Measurements from ENCODE around the gene FSTL5.

Gene FSTL5

DNA sequence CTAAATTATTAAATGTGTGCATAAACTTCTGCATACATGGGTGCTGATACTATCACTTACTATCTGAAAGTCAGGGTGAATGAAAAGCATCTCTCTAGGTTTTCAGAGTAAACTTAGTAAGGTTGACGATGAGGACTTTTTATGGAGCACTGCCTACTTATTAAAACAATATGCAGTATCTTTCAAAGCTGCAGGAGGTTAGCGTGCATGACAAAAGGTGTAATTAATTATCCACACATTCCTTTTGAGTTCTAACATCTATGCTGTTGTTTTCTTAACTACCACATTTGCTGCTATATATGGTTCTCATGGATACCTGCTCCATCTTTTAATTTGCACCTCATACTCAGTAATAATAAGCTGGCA, 256.2 kb downstream of the FSTL5 start:
- TF ChIP-seq TEAD4 (IDR thresholded peaks at IDR 0.05) (no peak), TCF12 (IDR thresholded peaks at IDR 0.05; ENCODE audit: low read depth) (no peak), RAD21 (IDR thresholded peaks at IDR 0.05; ENCODE audit: low read depth) (no peak), NFIC (IDR thresholded peaks at IDR 0.05) (no peak), TAF1 (IDR thresholded peaks at IDR 0.05; ENCODE audit: low read depth) (no peak), EP300 (IDR thresholded peaks at IDR 0.05; ENCODE audit: borderline replicate concordance) (no peak), YY1 (IDR thresholded peaks at IDR 0.05; ENCODE audit: low read depth) (no peak), CEBPB (IDR thresholded peaks at IDR 0.05) (no peak), CREB1 (IDR thresholded peaks at IDR 0.05; ENCODE audit: low read depth) (no peak)
- TF ChIP-seq, protein P1, sequence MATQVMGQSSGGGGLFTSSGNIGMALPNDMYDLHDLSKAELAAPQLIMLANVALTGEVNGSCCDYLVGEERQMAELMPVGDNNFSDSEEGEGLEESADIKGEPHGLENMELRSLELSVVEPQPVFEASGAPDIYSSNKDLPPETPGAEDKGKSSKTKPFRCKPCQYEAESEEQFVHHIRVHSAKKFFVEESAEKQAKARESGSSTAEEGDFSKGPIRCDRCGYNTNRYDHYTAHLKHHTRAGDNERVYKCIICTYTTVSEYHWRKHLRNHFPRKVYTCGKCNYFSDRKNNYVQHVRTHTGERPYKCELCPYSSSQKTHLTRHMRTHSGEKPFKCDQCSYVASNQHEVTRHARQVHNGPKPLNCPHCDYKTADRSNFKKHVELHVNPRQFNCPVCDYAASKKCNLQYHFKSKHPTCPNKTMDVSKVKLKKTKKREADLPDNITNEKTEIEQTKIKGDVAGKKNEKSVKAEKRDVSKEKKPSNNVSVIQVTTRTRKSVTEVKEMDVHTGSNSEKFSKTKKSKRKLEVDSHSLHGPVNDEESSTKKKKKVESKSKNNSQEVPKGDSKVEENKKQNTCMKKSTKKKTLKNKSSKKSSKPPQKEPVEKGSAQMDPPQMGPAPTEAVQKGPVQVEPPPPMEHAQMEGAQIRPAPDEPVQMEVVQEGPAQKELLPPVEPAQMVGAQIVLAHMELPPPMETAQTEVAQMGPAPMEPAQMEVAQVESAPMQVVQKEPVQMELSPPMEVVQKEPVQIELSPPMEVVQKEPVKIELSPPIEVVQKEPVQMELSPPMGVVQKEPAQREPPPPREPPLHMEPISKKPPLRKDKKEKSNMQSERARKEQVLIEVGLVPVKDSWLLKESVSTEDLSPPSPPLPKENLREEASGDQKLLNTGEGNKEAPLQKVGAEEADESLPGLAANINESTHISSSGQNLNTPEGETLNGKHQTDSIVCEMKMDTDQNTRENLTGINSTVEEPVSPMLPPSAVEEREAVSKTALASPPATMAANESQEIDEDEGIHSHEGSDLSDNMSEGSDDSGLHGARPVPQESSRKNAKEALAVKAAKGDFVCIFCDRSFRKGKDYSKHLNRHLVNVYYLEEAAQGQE (IDR thresholded peaks at IDR 0.05; ENCODE audit: low read depth) = no peak
- TF ChIP-seq, protein P2, sequence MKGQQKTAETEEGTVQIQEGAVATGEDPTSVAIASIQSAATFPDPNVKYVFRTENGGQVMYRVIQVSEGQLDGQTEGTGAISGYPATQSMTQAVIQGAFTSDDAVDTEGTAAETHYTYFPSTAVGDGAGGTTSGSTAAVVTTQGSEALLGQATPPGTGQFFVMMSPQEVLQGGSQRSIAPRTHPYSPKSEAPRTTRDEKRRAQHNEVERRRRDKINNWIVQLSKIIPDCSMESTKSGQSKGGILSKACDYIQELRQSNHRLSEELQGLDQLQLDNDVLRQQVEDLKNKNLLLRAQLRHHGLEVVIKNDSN (IDR thresholded peaks at IDR 0.05) = no peak
- TF ChIP-seq, protein P3, sequence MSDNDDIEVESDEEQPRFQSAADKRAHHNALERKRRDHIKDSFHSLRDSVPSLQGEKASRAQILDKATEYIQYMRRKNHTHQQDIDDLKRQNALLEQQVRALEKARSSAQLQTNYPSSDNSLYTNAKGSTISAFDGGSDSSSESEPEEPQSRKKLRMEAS (IDR thresholded peaks at IDR 0.05) = no peak

DNA sequence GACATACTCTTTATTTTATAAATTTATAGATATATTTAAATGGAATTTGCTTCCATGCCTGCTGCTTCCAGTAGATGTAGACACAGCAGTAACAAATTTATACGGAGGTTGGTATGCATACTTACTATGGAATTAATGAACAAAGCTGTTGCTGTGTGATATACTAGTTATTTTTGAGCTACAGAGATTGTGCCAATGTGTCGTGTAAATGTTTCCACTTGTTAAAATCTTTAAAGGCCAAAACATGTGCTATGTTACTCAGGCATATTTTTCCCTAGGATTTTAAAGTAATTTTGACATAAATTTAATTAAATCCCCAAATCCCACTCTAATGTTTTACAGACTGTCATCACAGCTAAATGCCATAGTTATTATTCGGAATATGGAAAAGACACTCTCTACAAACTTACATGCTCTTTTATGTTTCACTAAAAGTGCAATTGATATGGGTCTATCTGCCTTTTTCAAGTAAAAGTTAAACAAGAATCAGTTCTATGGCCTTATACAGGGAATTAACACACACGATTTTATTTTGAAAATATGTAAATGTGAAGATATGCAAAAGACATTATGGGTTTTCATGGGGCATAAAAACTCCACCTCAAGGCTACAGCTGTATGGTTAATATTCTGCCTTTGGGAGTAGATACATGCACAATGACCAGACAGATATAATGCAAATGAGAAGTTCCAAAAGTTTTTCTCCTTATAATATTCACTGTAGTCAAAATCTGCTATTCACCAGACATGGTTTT, 256.8 kb downstream of the FSTL5 start:
- TF ChIP-seq, protein P1 (IDR thresholded peaks at IDR 0.05; ENCODE audit: low read depth) = no peak
- TF ChIP-seq EP300 (IDR thresholded peaks at IDR 0.05; ENCODE audit: borderline replicate concordance) (no peak), TCF12 (IDR thresholded peaks at IDR 0.05; ENCODE audit: low read depth) (no peak), CREB1 (IDR thresholded peaks at IDR 0.05; ENCODE audit: low read depth) (no peak), RAD21 (IDR thresholded peaks at IDR 0.05; ENCODE audit: low read depth) (no peak), NFIC (IDR thresholded peaks at IDR 0.05) (no peak), FOXM1 (IDR thresholded peaks at IDR 0.05; ENCODE audit: borderline replicate concordance, low read depth) (no peak), TAF1 (IDR thresholded peaks at IDR 0.05; ENCODE audit: low read depth) (no peak)
- TF ChIP-seq, protein P3 (IDR thresholded peaks at IDR 0.05) = no peak
- TF ChIP-seq, protein P2 (IDR thresholded peaks at IDR 0.05) = no peak

DNA sequence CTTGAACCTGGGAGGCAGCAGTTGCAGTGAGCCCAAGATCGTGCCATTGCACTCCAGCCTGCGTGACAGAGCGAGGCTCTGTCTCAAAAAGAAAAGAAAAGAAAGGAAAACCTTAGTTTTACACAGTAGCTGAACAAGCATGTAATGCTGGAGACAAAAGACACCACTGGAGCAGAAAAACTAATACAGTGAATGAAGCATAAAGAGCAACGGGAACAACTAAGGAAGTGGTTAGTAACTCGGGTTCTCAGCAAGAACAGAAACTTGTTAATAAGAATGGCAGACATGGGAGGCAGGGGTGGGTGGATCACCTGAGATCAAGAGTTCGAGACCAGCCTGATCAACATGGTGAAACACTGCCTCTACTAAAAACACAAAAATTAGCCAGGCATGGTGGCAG, 263.7 kb downstream of the FSTL5 start:
- no peak for TF ChIP-seq EP300 (IDR thresholded peaks at IDR 0.05; ENCODE audit: borderline replicate concordance)
- no peak for TF ChIP-seq TCF12 (IDR thresholded peaks at IDR 0.05; ENCODE audit: low read depth)
- TF ChIP-seq, protein P2 (IDR thresholded peaks at IDR 0.05) = no peak
- TF ChIP-seq ZBTB7A (IDR thresholded peaks at IDR 0.05; ENCODE audit: low read depth) = no peak
- TF ChIP-seq YY1 (IDR thresholded peaks at IDR 0.05; ENCODE audit: low read depth) = no peak
- no peak for TF ChIP-seq TAF1 (IDR thresholded peaks at IDR 0.05; ENCODE audit: low read depth)
- no peak for TF ChIP-seq FOXM1 (IDR thresholded peaks at IDR 0.05; ENCODE audit: borderline replicate concordance, low read depth)
- no peak for TF ChIP-seq TEAD4 (IDR thresholded peaks at IDR 0.05)
- TF ChIP-seq, protein P1 (IDR thresholded peaks at IDR 0.05; ENCODE audit: low read depth) = no peak
- no peak for TF ChIP-seq EGR1 (IDR thresholded peaks at IDR 0.05)
- TF ChIP-seq RAD21 (IDR thresholded peaks at IDR 0.05; ENCODE audit: low read depth) = no peak
- TF ChIP-seq, protein P3 (IDR thresholded peaks at IDR 0.05) = no peak
- no peak for TF ChIP-seq NFIC (IDR thresholded peaks at IDR 0.05)
- TF ChIP-seq CREB1 (IDR thresholded peaks at IDR 0.05; ENCODE audit: low read depth) = no peak
- TF ChIP-seq CEBPB (IDR thresholded peaks at IDR 0.05) = no peak

Measured in Ishikawa (cell line).